Femur (tissue), 1 donor: Measurements from ENCODE around the gene CELSR1.

Experiments used
- DNase-seq: peaks from one replicate; pipeline ENCODE4 v3.0.0-alpha.2; 2017

The CELSR1 gene

DNA sequence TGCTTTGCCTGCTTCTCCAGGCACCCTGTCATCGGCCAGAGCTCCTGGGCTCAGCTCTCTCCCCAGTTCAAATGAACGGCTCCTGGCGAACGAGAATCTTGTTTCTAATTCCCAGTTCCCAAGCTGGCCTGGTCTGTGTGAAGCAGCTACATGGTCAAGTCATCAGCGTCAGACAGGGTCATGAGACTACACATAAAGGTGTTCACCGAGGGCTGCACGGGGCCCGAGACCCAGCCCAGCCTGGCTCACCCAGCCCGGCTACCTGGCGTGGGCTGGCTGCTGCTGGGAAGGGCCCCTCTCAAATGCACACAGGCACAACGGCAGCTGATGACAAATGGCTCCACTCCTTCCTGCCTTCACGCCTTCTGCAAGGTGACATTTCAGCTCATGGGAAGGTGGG is 14.6 kb upstream of the CELSR1 start:
- DNase-seq, result no peak

DNA sequence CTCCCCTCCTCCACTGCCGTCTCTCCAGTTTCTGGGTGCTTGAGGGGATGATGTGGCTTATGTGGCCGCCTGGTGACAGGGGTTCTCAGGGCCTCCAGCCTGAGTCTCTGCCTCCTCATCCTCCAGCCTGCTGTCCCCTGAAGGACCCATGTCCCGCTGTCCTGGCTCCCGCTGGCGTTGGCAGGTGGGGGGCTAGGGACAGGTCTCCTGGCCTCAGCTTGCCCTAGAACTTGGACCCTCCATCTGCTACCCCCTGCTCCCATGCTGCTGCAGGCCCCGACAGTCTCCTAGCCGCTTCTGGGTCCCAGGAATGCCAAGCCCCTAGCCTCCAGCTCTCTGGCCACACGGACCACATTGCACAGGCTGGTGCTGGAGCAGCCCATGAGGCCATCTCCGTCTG is 13.9 kb upstream of the CELSR1 start:
- no peak for DNase-seq

DNA sequence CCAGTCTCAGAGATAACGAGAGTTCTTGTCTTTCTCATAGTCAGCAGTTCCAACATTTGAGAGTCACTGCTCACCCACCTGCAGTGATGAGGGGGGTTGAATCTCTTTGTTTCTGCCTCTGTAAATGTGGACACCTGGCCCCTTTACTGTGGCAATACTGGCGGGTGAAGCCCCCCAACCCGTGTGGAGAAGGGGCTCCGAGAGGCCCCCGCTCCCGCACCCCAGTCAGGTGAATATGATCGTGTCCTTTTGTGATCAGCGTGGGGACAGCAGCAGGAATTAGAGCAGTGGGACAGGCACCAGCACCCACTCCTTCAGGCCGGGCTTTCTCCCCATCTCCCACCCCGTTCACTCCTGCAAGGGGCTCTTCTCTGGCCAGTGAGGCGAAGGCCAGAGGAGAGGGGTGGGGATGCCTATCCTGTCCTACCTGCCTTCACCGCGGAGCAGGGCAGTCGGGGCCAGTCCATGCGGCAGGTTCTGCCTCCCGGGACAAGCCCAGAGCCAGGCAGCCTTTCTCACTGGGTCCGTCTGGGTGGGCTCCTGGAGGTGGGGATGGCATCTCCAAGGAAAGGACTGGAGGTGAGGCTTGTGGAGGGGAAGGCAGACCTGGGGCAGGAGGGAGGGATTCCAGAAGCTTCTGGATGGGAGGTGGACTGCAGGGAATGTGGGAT is 12.7 kb upstream of the CELSR1 start:
- no peak for DNase-seq

GRCh38 chr22:46549563-46549840 is 12.1 kb upstream of the CELSR1 start:
- DNase-seq, result no peak

DNA sequence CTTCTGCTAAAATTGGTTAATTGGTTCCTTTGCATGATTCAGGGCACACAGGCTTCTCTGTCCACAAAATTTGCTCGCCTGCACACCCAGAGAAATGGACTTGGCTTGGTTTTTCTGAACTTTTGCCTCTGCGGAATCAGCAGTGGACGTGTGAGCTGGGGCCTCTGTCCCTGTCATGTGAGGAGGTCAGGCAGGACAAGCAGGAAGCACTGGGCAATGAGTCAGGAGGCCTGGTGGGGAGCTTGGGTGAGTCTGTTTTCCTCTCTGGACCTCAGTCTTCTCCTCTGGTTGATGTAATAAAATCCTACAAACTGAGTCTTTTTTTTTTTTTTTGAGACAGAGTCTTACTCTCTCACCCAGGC is 10.4 kb upstream of the CELSR1 start:
- DNase-seq, result peak; percentile 69

GRCh38 chr22:46547179-46547882 is 9.9 kb upstream of the CELSR1 start:
- peak; percentile 44 for DNase-seq

GRCh38 chr22:46546466-46547178 is 9.2 kb upstream of the CELSR1 start:
- peak; percentile 63 for DNase-seq

- DNase-seq, result no peak
Measured at GRCh38 chr22:46545086-46545792, 7.8 kb upstream of the CELSR1 start.

GRCh38 chr22:46542011-46542985 is 4.9 kb upstream of the CELSR1 start:
- DNase-seq, result peak; percentile 81

DNA sequence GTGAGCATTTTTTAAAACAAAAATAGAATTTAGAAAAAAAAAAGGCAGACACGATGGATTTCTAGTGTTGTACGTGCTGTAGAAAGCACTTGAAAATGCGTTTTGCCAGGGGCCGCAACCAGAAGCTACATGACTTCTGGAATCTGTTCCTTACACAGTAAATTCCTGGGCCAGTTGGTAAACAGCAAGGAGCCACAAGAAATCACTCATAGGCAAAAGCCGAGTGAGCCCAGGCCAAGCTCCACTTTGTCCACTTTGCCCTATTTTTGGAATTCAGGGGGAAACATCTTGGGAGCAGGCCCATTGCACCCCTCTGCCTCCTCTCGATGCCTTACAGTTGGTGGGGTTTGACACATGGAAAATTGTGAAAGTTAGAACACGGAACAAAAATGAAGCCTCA is 4.1 kb upstream of the CELSR1 start:
- DNase-seq, result no peak

DNA sequence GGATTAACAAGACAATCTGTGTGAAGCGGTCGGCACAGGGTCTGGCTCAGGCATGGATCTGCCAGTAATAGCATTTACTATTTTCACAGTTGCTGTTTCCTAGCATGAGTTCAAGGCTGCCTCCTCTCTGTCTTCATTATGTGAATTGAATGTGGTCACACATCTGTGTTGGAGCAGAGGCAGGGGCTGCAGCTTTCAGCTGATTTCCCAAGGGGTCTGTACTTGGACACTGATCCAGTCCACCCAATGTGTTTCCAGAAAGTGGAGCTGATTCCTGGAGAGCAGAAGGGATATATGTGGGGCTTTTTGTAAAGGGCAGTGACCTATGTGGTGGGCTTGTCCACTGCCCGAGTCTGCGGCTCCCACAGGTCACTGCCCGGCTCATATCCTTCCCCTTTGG is 3.5 kb upstream of the CELSR1 start:
- DNase-seq, result peak; percentile 57

DNA sequence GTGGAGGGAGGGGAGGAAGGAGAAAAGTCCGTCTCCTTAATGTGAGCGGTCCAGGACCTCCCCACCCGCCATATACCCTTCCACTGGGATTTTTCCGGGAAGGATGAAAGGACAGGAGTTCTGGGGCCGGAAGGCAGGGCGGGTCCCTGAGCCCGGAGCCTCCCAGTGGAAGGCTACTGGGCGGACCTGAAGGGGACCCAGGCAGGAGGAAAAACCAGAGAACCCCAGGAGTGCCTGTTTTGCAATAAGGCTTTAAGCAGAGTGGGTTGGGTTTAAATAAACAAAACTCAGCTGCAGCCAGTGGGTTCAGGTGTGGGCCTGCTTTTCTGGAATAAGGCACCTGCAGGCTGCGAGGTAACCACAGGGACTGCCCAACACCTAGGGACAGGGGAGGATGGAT is 1.7 kb upstream of the CELSR1 start:
- DNase-seq, result no peak

DNA sequence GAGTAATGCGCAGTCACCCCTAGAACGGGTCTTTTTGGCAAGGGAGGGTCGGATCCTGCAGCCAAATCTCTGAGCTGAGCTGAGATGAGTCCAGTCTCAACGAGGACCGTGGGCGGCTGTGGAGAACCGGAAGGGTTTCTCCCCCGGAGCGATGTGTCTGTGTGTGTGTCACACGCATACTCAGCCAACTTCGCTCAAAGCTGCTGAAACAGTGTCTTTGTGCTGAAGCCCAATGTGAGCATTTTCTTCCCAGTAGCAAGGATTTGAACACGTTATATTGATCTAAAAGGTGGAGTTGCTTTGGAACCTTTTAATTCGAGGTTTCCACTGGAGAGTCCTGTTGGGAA is 1.4 kb upstream of the CELSR1 start:
- DNase-seq, result peak; percentile 49

DNA sequence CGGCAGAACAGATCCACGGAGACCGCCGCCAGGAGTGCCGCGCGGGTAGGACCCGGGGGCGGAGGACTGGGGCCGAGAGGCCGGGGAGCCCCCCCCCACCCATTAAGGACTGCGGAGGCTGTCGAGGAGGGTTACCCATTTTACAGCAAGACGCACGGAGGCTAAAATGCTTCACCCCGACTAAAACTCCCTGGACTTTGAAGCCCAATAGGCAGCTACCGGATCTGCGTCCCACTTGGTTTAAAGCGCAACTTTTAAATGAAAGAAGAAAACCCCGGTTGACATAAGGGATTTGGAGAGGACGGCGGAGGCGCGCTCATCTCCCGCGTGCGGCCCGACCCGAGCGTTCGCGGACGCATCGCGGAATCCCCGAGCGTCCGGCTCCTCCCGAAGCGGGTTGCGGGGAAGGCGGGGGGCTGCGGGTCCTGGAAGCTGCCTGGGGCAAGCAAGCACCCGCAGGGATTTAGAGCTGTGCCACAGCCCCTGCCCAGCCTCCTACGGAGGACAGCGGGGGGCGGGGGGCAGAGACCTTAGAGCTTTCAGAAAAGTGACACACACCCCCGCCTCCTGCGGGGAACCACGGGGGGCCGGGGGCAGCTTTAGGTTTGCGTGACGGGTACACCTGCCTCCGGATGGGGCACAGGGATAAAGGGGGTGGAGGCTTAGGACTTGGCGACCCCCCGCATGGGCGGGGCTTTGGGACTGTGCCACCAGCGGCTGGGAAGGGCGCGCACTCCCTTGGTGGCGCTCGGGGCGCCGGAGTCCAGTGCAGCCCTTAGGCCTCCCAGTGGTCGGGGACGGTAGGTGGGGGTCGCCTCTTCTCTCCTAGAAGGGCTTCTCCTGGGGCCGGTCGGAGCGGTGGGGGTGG is 760 bp upstream of the CELSR1 start:
- DNase-seq, result peak; percentile 41

GRCh38 chr22:46536537-46537224 is 739 bp downstream of the CELSR1 start:
- DNase-seq, result no peak

GRCh38 chr22:46535876-46536536 is 1.4 kb downstream of the CELSR1 start:
- no peak for DNase-seq

- DNase-seq, result no peak
Measured at GRCh38 chr22:46534901-46535630, 2.4 kb downstream of the CELSR1 start.

DNA sequence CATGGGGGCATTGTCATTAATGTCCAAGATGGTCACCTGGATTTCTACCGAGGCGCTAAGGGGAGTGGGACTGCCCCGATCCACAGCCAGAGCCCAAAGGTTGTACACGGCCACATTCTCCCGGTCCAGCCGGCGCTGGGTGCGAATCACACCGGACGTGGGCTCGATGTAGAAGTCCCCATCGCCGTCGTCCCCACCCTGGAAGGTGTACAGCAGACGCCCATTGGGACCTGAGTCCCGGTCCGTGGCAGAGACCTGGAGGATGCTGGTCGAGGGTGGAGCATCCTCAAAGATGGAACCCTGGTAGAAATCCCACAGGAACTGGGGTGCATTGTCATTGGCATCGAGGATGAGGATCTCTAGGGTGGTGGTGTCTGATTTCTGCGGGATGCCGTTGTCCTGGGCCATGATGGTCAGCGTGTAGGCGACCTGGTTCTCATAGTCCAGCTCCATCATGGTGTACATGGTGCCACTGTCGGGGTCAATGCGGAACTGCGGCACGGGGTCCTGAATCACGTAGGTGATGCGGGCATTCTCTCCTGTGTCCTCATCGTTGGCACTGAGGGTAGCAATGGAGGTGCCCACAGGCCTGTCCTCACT is 3.1 kb downstream of the CELSR1 start:
- no peak for DNase-seq
